IPS-15b (cell line): ENCODE data around the gene TEAD2.
A peak's percentile ranks its signal among the peaks of the same experiment; 100 is the strongest.

Experiments used
- H3K27me3 ChIP-seq: one replicate; pipeline ENCODE4 v1.6.1; 2013; ENCODE audit warnings: low read length; ENCODE audit not compliant: control insufficient read depth, insufficient read depth
- H3K36me3 ChIP-seq: one replicate; pipeline ENCODE4 v1.6.1; 2013; ENCODE audit warnings: low read length; ENCODE audit not compliant: control insufficient read depth, insufficient read depth
- H3K4me1 ChIP-seq: one replicate; pipeline ENCODE4 v1.6.1; 2013; ENCODE audit warnings: mild to moderate bottlenecking, low read length; ENCODE audit not compliant: control insufficient read depth, insufficient read depth
- H3K4me3 ChIP-seq: one replicate; pipeline ENCODE4 v1.5.1; 2013; ENCODE audit warnings: low read depth, low read length
- H3K9ac ChIP-seq: one replicate; pipeline ENCODE4 v1.6.1; 2013; ENCODE audit warnings: low read depth, mild to moderate bottlenecking, low read length
- H3K9me3 ChIP-seq: one replicate; pipeline ENCODE4 v1.6.1; 2013; ENCODE audit warnings: mild to moderate bottlenecking, low read length; ENCODE audit not compliant: control insufficient read depth, insufficient read depth

TEAD2 gene

DNA sequence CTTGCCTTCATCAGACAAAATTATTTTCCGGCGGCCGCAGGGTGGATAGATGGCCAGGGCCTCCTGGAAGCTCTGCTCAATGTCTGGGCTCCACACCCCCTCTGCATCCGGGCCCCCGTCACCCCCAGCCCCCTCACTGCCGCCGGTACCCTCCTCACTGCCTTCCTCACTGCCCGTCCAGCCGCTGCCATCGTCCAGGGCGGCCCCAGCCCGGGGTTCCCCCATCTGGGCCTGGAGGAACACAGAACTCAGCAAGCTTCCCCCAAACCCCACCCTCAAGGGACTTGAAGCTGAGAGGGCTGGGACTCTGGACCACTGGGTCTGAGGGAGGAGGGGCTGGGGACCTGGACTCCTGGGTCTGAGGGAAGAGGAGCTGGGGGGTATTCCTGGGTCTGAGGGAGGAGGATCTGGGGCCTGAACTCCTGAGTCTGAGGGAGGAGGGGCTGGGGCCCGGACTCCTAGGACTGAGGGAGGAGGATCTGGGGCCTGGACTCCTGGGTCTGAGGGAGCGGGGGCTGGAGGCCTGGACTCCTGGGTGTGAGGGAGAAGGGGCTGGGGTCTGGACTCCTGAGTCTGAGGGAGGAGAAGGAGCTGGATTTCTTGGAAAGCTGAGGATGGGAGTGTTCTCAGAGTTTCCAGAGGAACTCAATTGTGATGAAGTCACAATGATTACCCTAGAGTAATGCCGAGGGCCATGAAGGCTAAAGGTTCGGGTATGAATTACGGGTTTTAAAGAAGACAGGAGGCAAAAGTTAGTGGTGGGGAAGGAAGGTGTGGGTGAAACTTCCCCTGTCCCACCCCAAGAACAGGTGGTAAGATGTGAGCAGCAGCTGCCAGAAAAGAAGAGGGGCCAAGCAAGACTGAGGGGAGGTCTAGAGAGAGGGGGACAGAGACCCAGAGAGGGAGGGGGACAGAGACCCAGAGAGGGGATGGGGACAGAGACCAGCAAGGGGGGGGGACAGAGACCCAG lies 2.1 kb downstream of the TEAD2 start:
- no peaks in the 10 kb centered on the region for H3K4me1 ChIP-seq
- H3K36me3 ChIP-seq, result peaks cover 18% of the 10 kb centered on the region
- peak overlapping the region; percentile 37 for H3K9ac ChIP-seq
- no peaks in the 10 kb centered on the region for H3K9me3 ChIP-seq
- H3K4me3 ChIP-seq, result no peak overlapping the region
- no peaks in the 10 kb centered on the region for H3K27me3 ChIP-seq

DNA sequence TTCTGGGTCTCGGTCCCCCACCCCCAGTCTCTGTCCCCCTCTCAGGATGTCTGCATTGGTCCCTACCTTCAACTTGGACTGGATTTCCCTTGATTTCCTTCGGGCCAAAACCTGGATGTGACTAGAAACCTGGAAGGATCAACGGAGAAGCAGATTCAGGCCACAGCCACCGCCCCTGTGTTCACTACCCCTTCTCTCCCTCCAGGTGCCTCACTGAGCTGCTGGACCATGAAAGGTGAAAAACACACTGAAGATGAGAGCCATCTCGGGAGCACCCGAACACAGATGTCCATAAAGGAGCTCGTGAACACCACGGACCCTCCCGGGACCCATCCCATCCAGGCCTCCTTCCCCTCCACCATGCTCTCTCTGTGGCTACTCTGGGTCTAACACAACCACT lies 5.0 kb downstream of the TEAD2 start:
- Histone ChIP-seq H3K9me3 (no peaks in the 10 kb centered on the region), H3K4me3 (no peak overlapping the region), H3K4me1 (no peaks in the 10 kb centered on the region), H3K36me3 (peaks cover 28% of the 10 kb centered on the region), H3K9ac (no peak overlapping the region), H3K27me3 (no peaks in the 10 kb centered on the region)

DNA sequence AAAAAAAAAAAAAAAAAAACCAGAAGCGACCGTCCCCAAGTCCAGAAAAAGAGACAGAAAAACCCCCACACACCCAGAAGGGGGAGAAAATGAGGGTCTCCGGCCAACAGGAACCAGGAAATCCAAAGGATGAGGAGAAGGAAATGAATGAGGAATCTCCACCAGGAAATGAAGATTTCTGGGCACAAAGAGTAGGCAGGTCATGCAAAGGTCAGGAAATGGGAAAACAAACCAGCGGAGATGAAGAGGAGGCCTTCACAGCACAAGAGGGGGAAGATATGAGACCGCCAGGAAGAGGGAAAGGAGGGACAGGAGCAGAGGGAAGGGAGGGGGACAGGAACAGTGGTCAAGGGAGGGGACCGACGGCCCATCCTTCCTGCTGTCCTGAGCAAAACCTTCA lies 5.8 kb downstream of the TEAD2 start:
- Histone ChIP-seq H3K4me3 (no peak overlapping the region), H3K36me3 (peaks cover 33% of the 10 kb centered on the region), H3K9ac (no peak overlapping the region)

DNA sequence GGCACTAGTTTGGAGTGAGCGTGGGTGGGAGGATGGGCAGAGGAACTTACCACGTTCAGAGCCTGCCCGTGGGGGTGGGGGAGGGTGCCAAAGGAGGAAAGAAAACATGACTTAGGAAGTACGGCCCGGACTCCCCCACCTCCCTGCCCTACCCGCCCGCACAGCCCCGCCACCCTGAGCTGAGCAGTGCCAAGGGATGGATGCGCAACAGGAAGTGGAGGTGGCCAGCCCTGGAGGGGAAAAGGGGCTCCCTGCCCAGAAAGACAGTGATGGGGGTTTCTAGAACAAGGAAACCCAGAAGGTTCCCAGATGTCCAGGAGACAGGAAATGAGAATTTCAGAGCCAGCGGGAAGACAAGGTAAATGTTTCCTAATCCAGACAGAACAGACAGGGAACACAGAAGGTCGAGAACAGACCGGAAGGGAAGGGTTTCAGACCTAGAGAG lies 6.3 kb downstream of the TEAD2 start:
- H3K36me3 ChIP-seq, result peaks cover 37% of the 10 kb centered on the region
- H3K9ac ChIP-seq, result no peak overlapping the region
- no peaks in the 10 kb centered on the region for H3K27me3 ChIP-seq
- no peaks in the 10 kb centered on the region for H3K9me3 ChIP-seq
- H3K4me3 ChIP-seq, result no peak overlapping the region
- H3K4me1 ChIP-seq, result no peaks in the 10 kb centered on the region

More for the DNA sequence above, 5.8 kb downstream of the TEAD2 start:
- Histone ChIP-seq H3K4me1 (no peaks in the 10 kb centered on the region), H3K9me3 (no peaks in the 10 kb centered on the region), H3K27me3 (no peaks in the 10 kb centered on the region)

DNA sequence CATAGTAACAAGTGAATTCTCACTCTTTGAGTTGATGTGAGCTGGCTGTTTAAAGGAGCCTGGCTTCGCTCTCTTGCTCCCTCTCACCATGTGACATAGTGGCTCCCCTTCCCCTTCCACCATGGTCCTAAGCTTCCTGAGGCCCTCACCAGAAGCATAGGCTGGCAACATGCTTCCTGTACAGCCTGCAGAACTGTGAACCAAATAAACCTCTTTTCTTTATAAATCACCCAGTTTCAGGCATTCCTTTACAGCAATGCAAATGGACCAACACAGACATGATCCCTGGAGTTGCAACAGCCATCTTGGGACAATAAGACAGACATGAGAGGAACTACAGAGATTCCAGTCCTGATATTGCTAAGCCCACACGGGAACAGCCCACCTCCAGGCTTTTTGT lies 12.6 kb downstream of the TEAD2 start:
- Histone ChIP-seq H3K4me3 (no peak overlapping the region), H3K4me1 (no peaks in the 10 kb centered on the region), H3K27me3 (no peaks in the 10 kb centered on the region), H3K9me3 (no peaks in the 10 kb centered on the region), H3K9ac (no peak overlapping the region), H3K36me3 (peaks cover 61% of the 10 kb centered on the region)

DNA sequence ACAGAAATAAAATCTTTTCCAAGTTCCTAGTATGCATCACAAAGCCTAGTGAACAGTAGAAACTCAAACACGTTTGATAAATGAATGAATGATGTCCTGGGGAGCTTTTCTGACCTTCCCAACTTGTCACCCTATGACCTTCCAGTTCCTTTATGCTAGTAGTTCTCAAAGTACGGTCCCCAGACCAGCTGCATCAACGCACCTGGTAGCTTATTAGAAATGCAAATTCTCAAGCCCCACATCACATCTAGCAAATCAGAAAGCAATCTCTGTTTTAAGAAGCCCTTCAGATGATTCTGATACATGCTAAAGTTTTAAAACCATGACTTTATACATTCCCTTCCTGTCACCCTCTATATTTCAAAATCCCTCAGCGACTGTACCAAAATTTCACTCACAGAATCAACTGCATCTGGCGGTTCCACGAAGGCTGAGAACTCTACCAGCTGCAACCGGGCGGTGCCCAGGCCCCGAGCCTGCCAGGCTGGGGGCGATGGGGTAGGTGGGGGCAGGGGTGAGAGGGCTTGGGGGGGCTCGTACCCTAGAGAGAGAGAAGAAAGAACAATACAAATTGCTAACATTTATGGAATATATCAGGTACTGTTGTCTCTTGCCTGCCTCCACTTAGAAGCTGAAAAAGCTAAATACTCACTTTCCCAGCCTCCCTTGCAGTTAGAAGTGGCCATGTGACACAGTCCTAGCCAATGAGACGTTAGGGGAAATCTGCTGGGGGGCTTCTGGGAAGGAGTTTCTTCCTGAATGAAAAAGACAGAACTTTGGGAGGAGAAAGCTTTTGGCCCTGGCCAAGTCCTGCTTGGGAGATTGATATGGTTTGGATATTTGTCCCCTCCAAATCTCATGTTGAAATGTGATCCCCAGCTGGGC lies 13.7 kb downstream of the TEAD2 start:
- H3K4me3 ChIP-seq, result no peak overlapping the region
- H3K4me1 ChIP-seq, result no peaks in the 10 kb centered on the region
- H3K27me3 ChIP-seq, result no peaks in the 10 kb centered on the region
- no peak overlapping the region for H3K9ac ChIP-seq
- H3K36me3 ChIP-seq, result peaks cover 61% of the 10 kb centered on the region
- H3K9me3 ChIP-seq, result no peaks in the 10 kb centered on the region

DNA sequence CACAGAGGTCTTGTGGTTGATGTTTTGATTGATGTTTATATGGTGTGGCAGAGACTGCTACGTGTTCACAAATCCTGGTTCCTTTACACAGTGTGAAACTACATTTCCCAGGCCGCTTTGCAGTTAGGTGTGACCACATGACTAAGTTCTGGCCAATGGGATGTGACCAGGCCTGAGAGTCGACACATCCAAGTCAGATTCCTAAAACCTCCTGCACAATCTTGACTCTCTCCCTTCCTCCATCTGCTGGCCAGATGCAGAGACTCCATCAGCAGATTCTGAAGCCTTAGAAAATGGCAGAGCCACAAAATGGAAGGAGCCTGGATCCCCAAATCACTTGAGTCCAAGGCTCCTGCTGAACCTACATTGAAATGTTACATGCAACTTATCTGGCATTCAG lies 14.4 kb downstream of the TEAD2 start:
- H3K9me3 ChIP-seq, result no peaks in the 10 kb centered on the region
- no peak overlapping the region for H3K4me3 ChIP-seq
- H3K36me3 ChIP-seq, result peaks cover 62% of the 10 kb centered on the region
- H3K27me3 ChIP-seq, result no peaks in the 10 kb centered on the region
- no peak overlapping the region for H3K9ac ChIP-seq
- H3K4me1 ChIP-seq, result no peaks in the 10 kb centered on the region

DNA sequence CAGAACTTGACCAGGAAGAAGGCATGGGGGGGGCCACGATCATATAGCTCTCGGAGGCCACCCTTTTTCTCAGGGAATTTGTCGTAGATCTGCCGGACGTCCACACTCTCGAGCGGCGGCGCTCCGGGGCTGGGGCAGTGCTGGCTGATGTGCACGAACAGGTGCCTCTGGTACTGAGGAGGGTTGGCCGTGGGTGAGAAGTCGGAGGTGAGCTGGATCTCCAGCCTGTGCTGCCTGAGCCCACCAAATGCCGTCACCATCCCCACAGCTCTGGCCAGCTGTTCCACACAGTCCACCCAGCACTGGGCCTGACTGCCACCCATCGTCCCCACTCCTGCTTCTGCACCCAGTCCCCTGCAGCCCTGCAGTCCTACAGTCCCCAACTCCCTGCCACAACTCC lies 15.0 kb downstream of the TEAD2 start:
- Histone ChIP-seq H3K9ac (no peak overlapping the region), H3K4me3 (no peak overlapping the region), H3K4me1 (no peaks in the 10 kb centered on the region), H3K27me3 (no peaks in the 10 kb centered on the region), H3K36me3 (peaks cover 68% of the 10 kb centered on the region), H3K9me3 (no peaks in the 10 kb centered on the region)

DNA sequence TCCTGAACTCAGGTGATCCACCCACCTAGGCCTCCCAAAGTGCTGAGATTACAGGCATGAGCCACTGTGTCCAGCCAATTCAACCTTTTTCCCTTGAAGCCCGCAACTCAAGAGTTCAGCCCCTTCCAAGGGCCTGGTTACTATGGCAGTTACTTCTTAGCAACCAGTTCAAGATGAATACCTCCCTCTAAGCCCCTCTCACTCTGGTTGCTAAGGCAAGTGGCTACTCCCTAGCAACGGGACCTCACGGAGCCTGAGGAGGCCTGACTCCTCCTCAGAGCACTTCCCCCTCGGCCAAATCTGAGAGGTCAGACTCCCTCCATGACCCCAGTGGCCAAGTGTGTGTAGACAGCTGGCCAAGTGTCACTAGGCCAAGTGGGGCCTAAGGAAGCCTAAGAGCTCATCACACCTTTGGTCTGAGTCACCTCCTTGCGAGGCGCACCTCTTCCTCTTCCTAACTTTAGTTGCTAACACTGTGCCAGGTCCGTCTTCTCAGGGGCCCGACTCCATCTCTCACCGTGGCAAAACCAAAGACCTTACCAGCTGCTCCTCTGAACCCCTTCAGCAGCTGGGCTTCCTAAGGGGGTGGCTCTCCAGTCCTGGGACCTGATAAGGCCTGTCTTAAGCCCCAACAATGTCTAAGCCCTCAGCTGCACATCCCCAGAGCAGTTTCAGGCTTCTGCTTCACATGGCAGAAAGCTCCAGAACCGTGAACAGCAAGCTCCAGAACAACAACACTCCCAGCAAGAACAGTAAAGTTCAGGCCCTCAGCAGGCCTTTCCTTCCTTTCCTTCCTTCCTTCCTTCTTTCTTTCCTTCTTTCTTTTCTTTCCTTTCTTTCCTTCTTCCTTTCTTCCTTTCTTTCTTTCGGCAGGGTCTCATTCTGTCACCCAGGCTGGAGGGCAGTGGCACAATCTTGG lies 17.5 kb downstream of the TEAD2 start:
- H3K9me3 ChIP-seq, result no peaks in the 10 kb centered on the region
- H3K4me3 ChIP-seq, result no peak overlapping the region
- no peak overlapping the region for H3K9ac ChIP-seq
- peaks cover 4% of the 10 kb centered on the region for H3K4me1 ChIP-seq
- H3K36me3 ChIP-seq, result peaks cover 54% of the 10 kb centered on the region
- no peaks in the 10 kb centered on the region for H3K27me3 ChIP-seq

DNA sequence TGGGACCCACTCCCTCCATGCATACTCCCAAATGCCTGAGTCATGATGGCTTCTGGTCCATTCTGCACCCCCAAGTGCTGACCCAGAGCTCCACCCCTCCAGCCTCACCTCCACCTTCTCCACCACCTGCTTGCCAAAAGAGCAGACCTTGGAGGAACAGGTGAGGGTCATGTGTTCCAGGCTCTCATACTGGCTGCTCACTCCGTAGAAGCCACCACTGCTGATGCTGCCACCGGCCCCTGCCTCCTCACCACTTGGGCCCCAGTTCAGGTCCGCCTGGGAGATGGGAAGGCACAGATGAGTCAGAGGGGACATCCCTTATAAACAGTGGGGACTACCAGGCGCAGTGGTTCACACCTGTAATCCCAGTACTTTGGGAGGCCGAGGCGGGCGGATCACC lies 19.1 kb downstream of the TEAD2 start:
- H3K4me3 ChIP-seq, result no peak overlapping the region
- peaks cover 4% of the 10 kb centered on the region for H3K4me1 ChIP-seq
- H3K9ac ChIP-seq, result no peak overlapping the region
- H3K9me3 ChIP-seq, result no peaks in the 10 kb centered on the region
- H3K27me3 ChIP-seq, result peaks cover 4% of the 10 kb centered on the region
- peaks cover 46% of the 10 kb centered on the region for H3K36me3 ChIP-seq

DNA sequence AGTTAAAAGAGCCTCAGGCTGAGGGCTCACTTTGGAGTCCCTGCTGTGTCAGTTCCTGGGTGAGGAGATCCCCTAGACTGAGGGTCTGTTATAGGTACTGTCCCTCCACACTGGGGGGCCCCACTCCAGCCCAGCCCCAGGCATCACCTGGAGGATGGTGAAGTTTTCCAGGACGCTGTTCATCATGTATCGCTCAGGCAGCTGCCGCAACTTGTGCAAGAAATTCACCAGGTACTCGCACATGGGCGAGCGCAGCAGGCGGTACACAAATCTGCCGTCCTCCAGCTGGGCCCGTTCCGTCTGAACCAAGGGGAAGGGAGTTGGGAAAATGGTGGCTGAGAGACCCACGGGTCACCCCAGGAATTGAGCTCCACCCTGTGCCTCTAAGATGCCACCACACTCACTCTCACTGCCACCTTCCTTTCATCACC lies 19.9 kb downstream of the TEAD2 start:
- no peak overlapping the region for H3K9ac ChIP-seq
- peaks cover 42% of the 10 kb centered on the region for H3K36me3 ChIP-seq
- peaks cover 8% of the 10 kb centered on the region for H3K27me3 ChIP-seq
- no peaks in the 10 kb centered on the region for H3K9me3 ChIP-seq
- peaks cover 4% of the 10 kb centered on the region for H3K4me1 ChIP-seq
- no peak overlapping the region for H3K4me3 ChIP-seq
